GM19463 (cell line): ENCODE data around the gene MRPL16.

ENCODE experiments used
- ATAC-seq: cut with Tn5 transposase; IDR thresholded peaks from one replicate; pipeline ENCODE4 v1.9.1; 2021; ENCODE audit warnings: mild to moderate bottlenecking, moderate library complexity; ENCODE audit not compliant: unreplicated experiment

Gene MRPL16

DNA sequence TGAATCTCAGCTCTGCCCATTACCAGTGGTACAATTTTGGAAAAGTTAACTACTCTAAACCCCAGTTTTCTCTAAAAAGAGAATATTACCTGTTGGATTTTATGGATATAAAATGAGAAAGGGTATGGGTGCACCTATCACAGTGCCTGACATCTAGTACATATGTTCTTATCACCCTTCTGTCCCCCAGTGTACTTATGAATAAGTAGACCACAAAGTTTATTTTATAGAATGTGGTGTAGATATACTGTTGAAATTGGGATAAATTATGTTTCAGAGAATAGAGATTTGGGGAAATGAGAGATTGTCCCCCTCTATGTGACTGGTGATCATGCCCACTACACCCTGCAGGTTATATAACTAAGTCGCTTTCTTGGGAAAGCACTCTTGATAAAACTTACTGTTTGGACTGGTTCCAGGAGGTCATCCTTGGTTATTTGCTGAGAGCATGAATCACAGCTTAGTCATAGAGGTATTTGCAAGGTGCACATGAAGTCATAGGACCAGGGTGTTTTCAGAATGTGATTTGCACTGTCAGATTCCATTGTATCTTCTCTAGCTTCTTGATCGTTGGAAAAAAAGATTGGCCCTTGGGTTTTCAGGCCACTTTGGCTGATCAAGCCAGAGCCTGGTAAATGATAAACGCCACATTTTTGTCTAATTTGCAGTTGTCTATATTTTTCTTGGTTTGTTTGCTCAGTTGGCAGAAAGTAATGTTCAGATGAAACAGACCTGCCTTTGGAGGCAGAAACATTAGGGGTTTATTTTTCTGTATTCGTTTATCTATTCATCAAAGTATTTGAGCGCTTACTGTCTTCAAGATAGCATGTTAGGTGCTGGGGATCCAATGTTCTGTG, 34.1 kb downstream of the MRPL16 start:
- ATAC-seq, result no peak

- no peak for ATAC-seq
Observed at GRCh38 chr11:59773083-59773440, 37.5 kb downstream of the MRPL16 start.

GRCh38 chr11:59771605-59772004, 39.0 kb downstream of the MRPL16 start:
- ATAC-seq, result no peak

DNA sequence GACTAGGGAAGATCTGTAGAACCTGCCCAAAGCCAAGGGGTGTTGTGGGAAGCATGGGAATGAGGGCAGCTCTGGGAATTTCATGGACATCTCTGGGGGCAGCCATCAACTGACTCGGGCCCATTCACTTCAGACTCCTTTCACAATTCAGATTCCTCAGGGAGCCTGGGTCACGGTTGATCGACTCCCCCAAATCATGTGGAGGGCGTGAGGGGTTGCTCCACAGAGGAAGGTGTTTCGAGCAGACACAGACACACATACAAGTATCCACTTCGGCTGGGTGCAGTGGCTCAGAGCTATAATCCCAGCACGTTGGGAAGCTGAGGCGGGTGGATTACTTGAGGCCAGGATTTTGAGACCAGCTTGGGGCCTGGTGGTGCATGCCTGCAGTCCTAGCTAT, 39.7 kb downstream of the MRPL16 start:
- no peak for ATAC-seq

DNA sequence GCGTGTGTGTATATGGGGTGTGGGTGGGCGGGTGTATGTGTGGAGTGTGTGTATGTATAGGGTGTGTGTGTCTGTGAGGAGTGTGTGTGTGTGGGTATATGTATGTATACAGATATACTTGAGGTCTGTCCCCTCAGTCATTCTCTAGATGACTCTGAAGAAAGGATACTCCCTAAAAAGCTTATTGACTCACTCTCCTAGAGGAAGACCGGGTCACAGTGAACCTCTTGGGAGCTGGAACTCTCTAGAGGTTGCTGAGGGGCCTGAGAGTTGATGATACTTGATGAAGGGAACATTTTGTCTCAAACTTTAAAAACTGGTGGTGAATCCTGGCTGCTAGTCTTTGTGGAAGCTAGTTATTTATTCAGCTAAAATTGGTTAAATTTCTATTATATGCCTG, 40.3 kb downstream of the MRPL16 start:
- no peak for ATAC-seq

DNA sequence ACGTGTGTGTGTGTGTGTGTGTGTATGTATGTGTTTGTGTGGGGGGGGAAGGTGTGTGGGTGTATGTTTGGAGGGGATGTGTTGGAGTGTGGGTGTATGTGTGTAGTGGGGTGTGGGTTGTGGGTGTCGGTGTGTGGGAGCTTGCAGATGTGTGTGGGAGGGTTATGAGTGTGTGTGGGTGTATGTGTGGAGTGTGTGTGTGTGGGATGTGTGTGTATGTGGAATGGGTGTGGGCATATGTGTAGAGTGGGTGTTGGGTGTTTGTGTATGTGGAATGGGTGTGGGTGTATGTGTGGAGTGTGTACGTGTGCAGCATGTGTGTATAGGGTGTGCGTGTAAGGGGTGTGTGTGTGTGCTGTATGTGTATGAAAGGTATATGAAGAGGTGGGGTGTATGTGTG, 40.8 kb downstream of the MRPL16 start:
- ATAC-seq, result no peak

- no peak for ATAC-seq
Observed at GRCh38 chr11:59769111-59769510, 41.5 kb downstream of the MRPL16 start.

GRCh38 chr11:59767225-59767611, 43.4 kb downstream of the MRPL16 start:
- no peak for ATAC-seq

DNA sequence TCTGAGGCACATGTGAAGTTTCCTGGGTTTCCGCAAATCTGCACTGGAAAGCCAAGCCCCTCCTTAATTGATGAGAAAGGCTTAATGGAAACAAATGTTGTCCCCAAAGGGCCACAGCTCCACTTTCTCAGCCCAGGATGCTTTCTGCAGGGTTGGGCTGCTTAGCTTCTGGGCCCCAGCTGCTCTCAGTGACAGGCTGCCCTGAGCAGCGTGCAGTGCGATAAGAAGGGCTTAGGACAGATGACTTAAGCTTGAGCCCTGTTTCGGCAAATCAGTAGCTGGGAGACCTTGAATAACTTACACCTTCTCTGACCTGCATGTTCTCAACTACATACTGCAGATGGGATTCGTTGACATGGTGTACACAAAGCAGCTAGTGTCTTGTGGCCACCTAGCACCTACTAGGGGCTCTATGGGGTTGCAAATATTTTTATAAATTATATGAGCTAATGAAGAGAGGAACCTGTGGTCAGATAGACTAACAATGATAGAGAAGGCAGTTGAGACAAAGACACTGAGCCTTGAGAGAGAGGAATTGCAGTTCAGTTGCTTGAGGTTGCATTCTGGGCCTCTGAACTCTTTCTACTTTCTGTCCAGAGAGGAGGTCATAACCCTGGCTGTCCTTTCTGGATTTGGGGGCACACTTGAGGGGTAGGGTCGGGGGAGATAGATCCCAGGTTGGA, 43.9 kb downstream of the MRPL16 start:
- ATAC-seq, result no peak

DNA sequence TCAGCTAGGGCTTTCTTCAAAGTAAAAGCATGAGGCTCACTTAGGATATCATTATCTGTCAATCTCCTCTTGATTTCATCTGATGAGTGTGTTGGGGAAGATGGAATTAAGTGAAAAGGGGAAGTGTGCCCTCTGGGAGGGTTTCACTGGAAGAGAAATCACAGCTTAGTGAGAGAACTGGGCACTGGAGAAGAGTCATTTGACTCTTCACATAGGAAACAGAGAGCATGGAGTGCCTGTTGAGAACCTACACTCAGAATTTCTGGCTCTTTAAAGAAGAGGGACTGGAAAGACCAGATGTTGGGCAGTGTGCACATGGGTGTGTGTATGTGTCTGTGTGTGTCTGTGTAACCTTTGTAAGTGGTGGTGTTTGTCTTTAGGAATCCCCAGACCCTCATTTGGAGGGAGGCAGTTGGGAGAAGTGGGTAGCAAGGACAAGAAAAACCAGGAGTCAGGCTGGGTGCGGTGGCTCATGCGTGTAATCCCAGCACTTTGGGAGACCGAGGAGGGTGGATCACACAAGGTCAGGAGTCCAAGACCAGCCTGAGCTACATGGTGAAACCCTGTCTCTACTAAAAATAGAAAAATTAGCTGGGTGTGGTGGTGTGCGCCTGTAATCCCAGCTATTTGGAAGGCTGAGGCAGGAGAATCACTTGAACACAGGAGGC, 45.4 kb downstream of the MRPL16 start:
- no peak for ATAC-seq

GRCh38 chr11:59761993-59762392, 48.6 kb downstream of the MRPL16 start:
- ATAC-seq, result no peak

DNA sequence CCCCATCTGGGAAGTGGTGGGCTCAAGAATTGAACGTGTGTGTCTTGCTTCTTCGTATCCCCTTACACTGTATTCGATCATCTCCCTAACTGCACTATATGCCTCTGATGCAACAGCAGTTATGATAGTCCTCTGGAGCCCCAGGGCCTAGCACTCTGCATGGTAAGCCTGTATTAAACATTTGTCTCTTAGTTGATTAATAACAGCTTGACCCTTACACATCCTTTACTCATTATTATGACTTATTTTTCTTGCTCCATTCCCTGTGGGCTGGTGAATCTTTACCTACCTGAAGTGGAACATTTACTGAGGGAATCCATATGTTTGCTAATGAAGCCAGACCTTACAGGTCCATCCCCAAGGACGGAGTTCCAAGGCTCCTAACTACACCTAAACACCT, 49.8 kb downstream of the MRPL16 start:
- ATAC-seq, result no peak

DNA sequence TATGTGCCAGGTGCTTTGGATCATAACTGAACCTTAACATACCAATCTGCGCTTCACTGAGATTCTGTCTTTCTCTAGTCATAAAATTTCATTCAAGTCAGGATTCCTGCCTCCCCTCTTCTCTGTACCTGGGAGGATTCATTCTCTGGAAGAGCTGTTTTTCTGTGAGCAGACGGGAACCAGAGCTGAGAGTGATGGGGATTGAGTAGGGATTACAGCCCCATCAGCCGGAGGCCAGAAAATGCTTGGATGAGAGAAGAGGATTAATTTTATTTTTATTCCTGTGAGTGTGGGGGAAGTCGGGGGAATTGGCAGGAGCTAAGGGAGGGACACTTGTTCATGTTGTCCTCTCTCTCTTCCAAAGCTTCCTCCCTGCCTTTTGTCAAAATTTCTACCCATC, 50.7 kb downstream of the MRPL16 start:
- ATAC-seq, result no peak

GRCh38 chr11:59758401-59759037, 52.1 kb downstream of the MRPL16 start:
- ATAC-seq, result no peak

DNA sequence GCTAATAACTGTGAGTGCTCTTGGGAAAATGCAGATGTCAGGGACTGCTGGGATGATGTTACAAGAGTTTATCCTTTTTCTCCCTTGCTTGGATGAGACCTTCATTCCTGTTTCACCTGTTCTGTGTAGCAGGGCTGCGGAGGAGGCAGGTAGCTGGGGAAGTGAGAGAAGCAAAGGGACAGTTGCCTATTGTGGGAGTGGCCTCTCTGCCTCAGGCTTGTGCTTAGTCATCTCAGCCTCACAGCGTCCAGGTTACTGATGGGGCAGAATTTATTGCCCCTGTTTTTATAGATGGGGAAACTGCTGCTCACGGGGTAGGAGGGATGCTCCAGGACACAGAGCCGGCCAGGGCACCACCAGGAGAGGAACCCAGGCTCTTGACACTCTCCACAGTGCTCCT, 53.7 kb downstream of the MRPL16 start:
- no peak for ATAC-seq

DNA sequence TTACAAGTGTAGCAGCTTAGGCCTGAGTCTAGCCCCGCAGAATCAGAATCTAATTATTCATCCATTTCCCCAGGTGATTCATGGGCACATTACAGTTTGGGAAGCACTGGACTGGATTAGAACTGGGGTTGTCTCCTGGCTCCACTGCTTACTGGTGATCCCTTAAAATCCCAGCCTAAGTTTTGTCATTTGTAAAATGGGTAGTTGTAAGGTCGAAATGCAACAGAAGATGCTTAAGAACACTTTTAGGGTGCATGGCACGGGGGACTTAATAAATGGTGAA, 54.1 kb downstream of the MRPL16 start:
- ATAC-seq, result no peak
